Trophoblast cell (in vitro differentiated cells and primary cell): Measurements from ENCODE around the gene SCN4A. TPM values are rescaled to one million over a fixed set of nuclear protein-coding genes. Genes with fewer than 3 reads are reported as not detected.
"Not testable (repeated sequence)": the region's sequence is repeated elsewhere in the genome, so short reads cannot be mapped to it uniquely, and the experiment has no call there.

ENCODE experiments used
- DNase-seq, 2 donors: peaks; one replicate each; pipeline ENCODE4 v3.0.0-alpha.2; 2016
- H2AFZ ChIP-seq: 2 replicates; pipeline ENCODE4 v1.6.1; 2013; ENCODE audit warnings: low read length, moderate library complexity, mild to moderate bottlenecking; ENCODE audit not compliant: insufficient read depth, poor library complexity
- H2AK5ac ChIP-seq: 2 replicates; pipeline ENCODE4 v1.6.1; 2013; ENCODE audit warnings: mild to moderate bottlenecking, low read length
- H2BK120ac ChIP-seq: 2 replicates; pipeline ENCODE4 v1.6.1; 2013; ENCODE audit warnings: low read length, mild to moderate bottlenecking, moderate library complexity; ENCODE audit not compliant: insufficient read depth, poor library complexity
- H2BK12ac ChIP-seq: 2 replicates; pipeline ENCODE4 v1.6.1; 2013; ENCODE audit warnings: mild to moderate bottlenecking, low read length, moderate library complexity
- H2BK5ac ChIP-seq: 2 replicates; pipeline ENCODE4 v1.6.1; 2013; ENCODE audit warnings: low read length, low read depth, moderate library complexity, mild to moderate bottlenecking; ENCODE audit not compliant: poor library complexity
- H3K14ac ChIP-seq: 2 replicates; pipeline ENCODE4 v1.6.1; 2013; ENCODE audit warnings: mild to moderate bottlenecking, low read length
- H3K18ac ChIP-seq: 2 replicates; pipeline ENCODE4 v1.6.1; 2013; ENCODE audit warnings: mild to moderate bottlenecking, low read length
- H3K23ac ChIP-seq: 2 replicates; pipeline ENCODE4 v1.6.1; 2013; ENCODE audit warnings: low read length
- H3K27ac ChIP-seq: 2 replicates; pipeline ENCODE4 v1.5.1; 2013; ENCODE audit warnings: low read depth, mild to moderate bottlenecking, inconsistent platforms, low read length, moderate library complexity
- H3K27me3 ChIP-seq: 2 replicates; pipeline ENCODE4 v1.6.1; 2013; ENCODE audit warnings: inconsistent platforms, mild to moderate bottlenecking, low read length, moderate library complexity; ENCODE audit not compliant: insufficient read depth
- H3K36me3 ChIP-seq, 2 experiments: 1 replicate in 1 of 2; 2 replicates in 1 of 2; pipeline ENCODE4 v1.6.1; 2013; ENCODE audit warnings: low read length in 2 of 2, mild to moderate bottlenecking in 2 of 2, moderate library complexity in 1 of 2; ENCODE audit not compliant: insufficient read depth in 2 of 2, control insufficient read depth in 1 of 2
- H3K4ac ChIP-seq: 2 replicates; pipeline ENCODE4 v1.6.1; 2013; ENCODE audit warnings: low read depth, mild to moderate bottlenecking, low read length, moderate library complexity
- H3K4me1 ChIP-seq, 2 experiments: 1 replicate in 1 of 2; 2 replicates in 1 of 2; pipeline ENCODE4 v1.6.1; 2013; ENCODE audit warnings: low read length in 2 of 2, mild to moderate bottlenecking in 2 of 2, moderate library complexity in 1 of 2; ENCODE audit not compliant: insufficient read depth in 2 of 2, control insufficient read depth in 1 of 2
- H3K4me2 ChIP-seq: 2 replicates; pipeline ENCODE4 v1.6.1; 2013; ENCODE audit warnings: inconsistent platforms, mild to moderate bottlenecking, low read length, moderate library complexity
- H3K4me3 ChIP-seq: 2 replicates; pipeline ENCODE4 v1.5.1; 2013; ENCODE audit warnings: mild to moderate bottlenecking, low read depth, low read length, inconsistent platforms
- H3K79me1 ChIP-seq: one replicate; pipeline ENCODE4 v1.6.1; 2013; ENCODE audit warnings: low read length
- H3K79me2 ChIP-seq: 2 replicates; pipeline ENCODE4 v1.6.1; 2013; ENCODE audit warnings: low read length, mild to moderate bottlenecking; ENCODE audit not compliant: control insufficient read depth, insufficient read depth, poor library complexity
- H3K9ac ChIP-seq: 2 replicates; pipeline ENCODE4 v1.6.1; 2013; ENCODE audit warnings: mild to moderate bottlenecking, low read length
- H3K9me3 ChIP-seq: 2 replicates; pipeline ENCODE4 v1.6.1; 2013; ENCODE audit warnings: low read depth, mild to moderate bottlenecking, control low read depth, inconsistent platforms, low read length; ENCODE audit not compliant: insufficient read depth
- H4K12ac ChIP-seq: 2 replicates; pipeline ENCODE4 v1.6.1; 2013; ENCODE audit warnings: low read depth, mild to moderate bottlenecking, low read length, moderate library complexity
- H4K8ac ChIP-seq: 2 replicates; pipeline ENCODE4 v1.6.1; 2013; ENCODE audit warnings: low read depth, mild to moderate bottlenecking, low read length, moderate library complexity
- H4K91ac ChIP-seq: one replicate; pipeline ENCODE4 v1.6.1; 2013; ENCODE audit warnings: low read depth, mild to moderate bottlenecking, low read length, moderate library complexity
- WGBS: extraction: QIAGEN DNeasy Blood & Tissue Kit; methylation state at CpG from one replicate; pipeline ENCODE4 v1.1.7; 2013; ENCODE audit warnings: missing lambda C conversion rate; ENCODE audit not compliant: insufficient read length, insufficient coverage; ENCODE audit errors: extremely low coverage; 5-methylcytosine and 5-hydroxymethylcytosine counted together
- polyA plus RNA-seq: library from polyadenylated mRNA; stranded (reverse); fragments of 200-250 nt; gene quantifications from 2 replicates; pipeline ENCODE4 v1.2.3, GENCODE V29; 2013

The SCN4A gene
- polyA plus RNA-seq = 0.11 and 0.18 TPM in 2 replicates

GRCh38 chr17:63972796-63973195 is at the start of gene SCN4A:
Gene SCN4A, minus strand, starts transcription at chr17:63972918. Its CDS starts 77 bp downstream, at chr17:63972841.
- peaks cover 0 to 10% of the 10 kb centered on the region in 2 experiments for H3K4me1 ChIP-seq
- no peak within 1 kb of the TSS for H2BK5ac ChIP-seq
- H3K36me3 ChIP-seq = no peaks in the 10 kb centered on the region

GRCh38 chr17:64020056-64020766 is 47.5 kb upstream of the SCN4A start, which contains the start of gene ICAM2:
Gene ICAM2, minus strand, starts transcription at chr17:64020633. Its CDS starts 13,942 bp downstream, at chr17:64006691.
- no peak within 1 kb of the TSS for H3K9ac ChIP-seq
- no peaks in the 10 kb centered on the region for H3K4me1 ChIP-seq
- no peaks in the 10 kb centered on the region for H3K27me3 ChIP-seq
- no peak within 1 kb of the TSS for H4K91ac ChIP-seq
- H3K79me2 ChIP-seq = no peaks in the 10 kb centered on the region
- no peak within 1 kb of the TSS for H3K4ac ChIP-seq
- H3K14ac ChIP-seq = no peak within 1 kb of the TSS
- no peak within 1 kb of the TSS for H4K8ac ChIP-seq
- peaks cover 1% of the 10 kb centered on the region for H3K9me3 ChIP-seq
- H4K12ac ChIP-seq = no peak within 1 kb of the TSS
- no peak within 1 kb of the TSS for H2AFZ ChIP-seq
- H2BK5ac ChIP-seq = no peak within 1 kb of the TSS
- no peak within 1 kb of the TSS for H2AK5ac ChIP-seq
- H3K27ac ChIP-seq = no peak within 1 kb of the TSS
- H3K36me3 ChIP-seq = no peaks in the 10 kb centered on the region
- no peak within 1 kb of the TSS for H3K4me3 ChIP-seq
- no peak within 1 kb of the TSS for H2BK120ac ChIP-seq
- no peak within 1 kb of the TSS for H3K4me2 ChIP-seq
- no peak for DNase-seq
- H2BK12ac ChIP-seq = no peak within 1 kb of the TSS
- no peaks in the 10 kb centered on the region for H3K79me1 ChIP-seq
- H3K23ac ChIP-seq = no peak within 1 kb of the TSS
- no CpG with 5 or more reads among the region's 23 CpGs for WGBS
- no peak within 1 kb of the TSS for H3K18ac ChIP-seq

More at GRCh38 chr17:63972796-63973195, at the start of gene SCN4A:
- no CpG with 5 or more reads among the region's 14 CpGs for WGBS
- H3K27ac ChIP-seq = no peak within 1 kb of the TSS
- no peak within 1 kb of the TSS for H3K14ac ChIP-seq
- DNase-seq = no peak
- no peak within 1 kb of the TSS for H3K4me3 ChIP-seq
- H3K79me1 ChIP-seq = no peaks in the 10 kb centered on the region
- no peak within 1 kb of the TSS for H3K4ac ChIP-seq
- H3K23ac ChIP-seq = no peak within 1 kb of the TSS
- peaks cover 7% of the 10 kb centered on the region for H3K9me3 ChIP-seq
- H3K9ac ChIP-seq = no peak within 1 kb of the TSS
- no peaks in the 10 kb centered on the region for H3K27me3 ChIP-seq
- H2AK5ac ChIP-seq = no peak within 1 kb of the TSS
- H2BK120ac ChIP-seq = no peak within 1 kb of the TSS
- H4K8ac ChIP-seq = no peak within 1 kb of the TSS
- no peaks in the 10 kb centered on the region for H3K79me2 ChIP-seq
- H3K18ac ChIP-seq = no peak within 1 kb of the TSS
- no peak within 1 kb of the TSS for H2BK12ac ChIP-seq
- H4K91ac ChIP-seq = no peak within 1 kb of the TSS
- no peak within 1 kb of the TSS for H3K4me2 ChIP-seq
- H2AFZ ChIP-seq = no peak within 1 kb of the TSS
- H4K12ac ChIP-seq = no peak within 1 kb of the TSS

GRCh38 chr17:64019551-64019961 is 46.8 kb upstream of the SCN4A start:
- not testable (repeated sequence) for H2AK5ac ChIP-seq, H3K27ac ChIP-seq, H4K8ac ChIP-seq, DNase-seq, H2BK120ac ChIP-seq, H4K12ac ChIP-seq, H2BK5ac ChIP-seq, H3K18ac ChIP-seq, H3K14ac ChIP-seq, H3K4me2 ChIP-seq, H2BK12ac ChIP-seq, H3K9ac ChIP-seq, H3K79me2 ChIP-seq, H3K36me3 ChIP-seq, H3K9me3 ChIP-seq, H3K27me3 ChIP-seq, H3K79me1 ChIP-seq, H4K91ac ChIP-seq, H3K4ac ChIP-seq, H2AFZ ChIP-seq, H3K23ac ChIP-seq, H3K4me1 ChIP-seq, H3K4me3 ChIP-seq
- WGBS = no CpG with 5 or more reads among the region's 9 CpGs

GRCh38 chr17:64017381-64017980 is 44.8 kb upstream of the SCN4A start:
- H3K4me3 ChIP-seq = no peak overlapping the region
- no peak overlapping the region for H2BK12ac ChIP-seq
- DNase-seq = no peak
- no CpG with 5 or more reads among the region's 2 CpGs for WGBS
- no peaks in the 10 kb centered on the region for H3K4me1 ChIP-seq
- H3K36me3 ChIP-seq = no peaks in the 10 kb centered on the region
- no peak overlapping the region for H3K27ac ChIP-seq
- no peak overlapping the region for H2BK5ac ChIP-seq
- no peak overlapping the region for H4K12ac ChIP-seq
- no peak overlapping the region for H3K23ac ChIP-seq
- no peak overlapping the region for H3K9ac ChIP-seq
- H3K9me3 ChIP-seq = no peaks in the 10 kb centered on the region
- no peak overlapping the region for H2AFZ ChIP-seq
- H3K14ac ChIP-seq = no peak overlapping the region
- no peak overlapping the region for H3K18ac ChIP-seq
- H2BK120ac ChIP-seq = no peak overlapping the region
- H3K79me1 ChIP-seq = no peaks in the 10 kb centered on the region
- no peak overlapping the region for H4K91ac ChIP-seq
- no peak overlapping the region for H3K4ac ChIP-seq
- no peak overlapping the region for H4K8ac ChIP-seq
- no peak overlapping the region for H2AK5ac ChIP-seq
- H3K79me2 ChIP-seq = no peaks in the 10 kb centered on the region
- no peak overlapping the region for H3K4me2 ChIP-seq
- H3K27me3 ChIP-seq = no peaks in the 10 kb centered on the region
